Esophagus squamous epithelium (tissue), 5 donors: ENCODE measurements around the gene CCDC71. TPM values are rescaled to one million over a fixed set of nuclear protein-coding genes. Genes with fewer than 3 reads are reported as not detected.

Experiments
- DNase-seq: peaks from one replicate; lab custom pipeline; 2025; lab: John Stamatoyannopoulos, UW
- H3K27ac ChIP-seq, 4 donors: fragments of 200-600 bp; sonication (generic); one replicate each; pipeline ENCODE4 v1.5.1; 2016 to 2019; ENCODE audit warnings: mild to moderate bottlenecking in 1 of 4
- H3K27me3 ChIP-seq, 4 donors: fragments of 200-600 bp; sonication (generic); 1 replicate in 3 of 4; 2 replicates in 1 of 4; pipeline versions ENCODE4 v1.5.1 to v1.6.0; 2017 to 2021; ENCODE audit warnings: antibody characterized with exemption in 1 of 4
- H3K36me3 ChIP-seq, 3 donors: fragments of 200-600 bp; sonication (generic); one replicate each; pipeline ENCODE4 v1.5.1; 2016 to 2019
- H3K4me1 ChIP-seq, 3 donors: fragments of 200-600 bp; sonication (generic); one replicate each; pipeline ENCODE4 v1.5.1; 2017 to 2019
- H3K4me3 ChIP-seq, 4 donors: fragments of 200-600 bp; sonication (generic); 1 replicate in 3 of 4; 2 replicates in 1 of 4; pipeline ENCODE4 v1.5.1; 2016 to 2019; ENCODE audit warnings: mild to moderate bottlenecking in 2 of 4, moderate library complexity in 1 of 4
- H3K9me3 ChIP-seq, 3 donors: fragments of 200-600 bp; sonication (generic); one replicate each; pipeline ENCODE4 v1.5.1; 2016 to 2019
- CTCF ChIP-seq, 6 experiments: fragments of 450-650 bp in 4 of 6; fragments of 200-600 bp in 2 of 6; sonication (generic) in 2 of 6; IDR thresholded peaks; one replicate each; pipeline ENCODE4 v1.5.1; 2016 to 2019; ENCODE audit warnings: antibody characterized with exemption in 6 of 6, mild to moderate bottlenecking in 4 of 6, moderate library complexity in 4 of 6
- POLR2A ChIP-seq, 4 donors: fragments of 450-650 bp; IDR thresholded peaks; one replicate each; pipeline ENCODE4 v1.6.1; 2017; ENCODE audit warnings: antibody characterized with exemption in 4 of 4, mild to moderate bottlenecking in 4 of 4, moderate library complexity in 3 of 4
- WGBS, 2 donors: methylation state at CpG; one replicate each; pipeline ENCODE4 v1.1.5; 2018; 5-methylcytosine and 5-hydroxymethylcytosine counted together
- intact Hi-C: fragments of 100-400 bp; cut with DNase I; formaldehyde crosslinking; loops from one replicate; pipeline ENCODE4 v1.15.0; 2022
- total RNA-seq, 4 donors: library from RNA; depleted of rRNA; stranded (reverse); fragments of >200 nt; gene quantifications; one replicate each; pipeline ENCODE4 v1.1.0, GENCODE V29; 2016
- donor health status: DM: yes; HTN: yes; CAD: no.

CCDC71 gene
- total RNA-seq, 4 donors from 2014 or later, result 17.0 to 31.1 (median 23.1) TPM

- intact Hi-C loops, result loop anchor here (10.0 kb wide), 1 partner anchor 278 kb away; no protein-coding TSS in a partner anchor
- peak overlapping the region; percentile 86 to 96 (median 94) for H3K27ac ChIP-seq
- peaks cover 15 to 29% (median 17%) of the 10 kb centered on the region in 3 donors for H3K36me3 ChIP-seq
- peaks cover 25 to 51% (median 25%) of the 10 kb centered on the region in 3 donors for H3K4me1 ChIP-seq
- WGBS, 2 donors, result 60 to 100% methylated on average over 1 to 4 of the region's 6 CpGs
- H3K9me3 ChIP-seq, result no peaks in the 10 kb centered on the region
- no peak for DNase-seq
- TF ChIP-seq CTCF (IDR thresholded peaks at IDR 0.05) (no peak), POLR2A (IDR thresholded peaks at IDR 0.05) (no peak)
- peak overlapping the region in 3 of 4 donors; percentile 80 to 96 (median 84) for H3K4me3 ChIP-seq
- H3K27me3 ChIP-seq, result no peaks in the 10 kb centered on the region
These were observed 823 bp upstream of the CCDC71 start for GRCh38 chr3:49166752-49167556.

GRCh38 chr3:49164983-49165720 is 979 bp downstream of the CCDC71 start:
- TF ChIP-seq POLR2A (IDR thresholded peaks at IDR 0.05), result no peak
- no peak for TF ChIP-seq CTCF (IDR thresholded peaks at IDR 0.05)
- peak overlapping the region; percentile 80 to 96 (median 86) for H3K4me3 ChIP-seq
- H3K27me3 ChIP-seq, result no peaks in the 10 kb centered on the region
- peak overlapping the region; percentile 86 to 96 (median 94) for H3K27ac ChIP-seq
- 27 to 37% methylated on average over 6 of the region's 6 CpGs for WGBS, 2 donors
- intact Hi-C loops, result loop anchor here (10.0 kb wide), 1 partner anchor 280 kb away; no protein-coding TSS in a partner anchor
- DNase-seq, result no peak
- peaks cover 15 to 38% (median 17%) of the 10 kb centered on the region in 3 donors for H3K36me3 ChIP-seq
- no peaks in the 10 kb centered on the region for H3K9me3 ChIP-seq
- H3K4me1 ChIP-seq, result peaks cover 15 to 34% (median 16%) of the 10 kb centered on the region in 3 donors

- Histone ChIP-seq H3K4me3 (no peak overlapping the region), H3K27me3 (no peaks in the 10 kb centered on the region), H3K9me3 (no peaks in the 10 kb centered on the region), H3K27ac (no peak overlapping the region), H3K4me1 (peaks cover 15 to 31% (median 16%) of the 10 kb centered on the region in 3 donors), H3K36me3 (peaks cover 15 to 38% (median 17%) of the 10 kb centered on the region in 3 donors)
- TF ChIP-seq CTCF (IDR thresholded peaks at IDR 0.05) (no peak), POLR2A (IDR thresholded peaks at IDR 0.05) (no peak)
- WGBS, 2 donors, result 77% methylated on average over 4 of the region's 8 CpGs; no CpG with 5 or more reads in 1 of the 2 donors
- DNase-seq, result no peak
- intact Hi-C loops, result loop anchor here (10.0 kb wide), 1 partner anchor 281 kb away; no protein-coding TSS in a partner anchor
These were observed 2.5 kb downstream of the CCDC71 start for GRCh38 chr3:49163609-49164008.

GRCh38 chr3:49162751-49163419 is 3.2 kb downstream of the CCDC71 start:
- intact Hi-C loops, result loop anchor here (10.0 kb wide), 1 partner anchor 282 kb away; no protein-coding TSS in a partner anchor
- no peak for DNase-seq
- H3K4me3 ChIP-seq, result no peak overlapping the region
- H3K4me1 ChIP-seq, result peaks cover 15 to 33% (median 16%) of the 10 kb centered on the region in 3 donors
- no peaks in the 10 kb centered on the region for H3K9me3 ChIP-seq
- H3K36me3 ChIP-seq, result peaks cover 15 to 38% (median 17%) of the 10 kb centered on the region in 3 donors
- WGBS, 2 donors, result 93 to 94% methylated on average over 9 to 13 of the region's 21 CpGs
- TF ChIP-seq CTCF (IDR thresholded peaks at IDR 0.05) (no peak), POLR2A (IDR thresholded peaks at IDR 0.05) (no peak)
- H3K27me3 ChIP-seq, result no peaks in the 10 kb centered on the region
- no peak overlapping the region for H3K27ac ChIP-seq
